GM18498 (cell line): Measurements from ENCODE around the gene NOX4.
"Not testable (repeated sequence)": the region's sequence is repeated elsewhere in the genome, so short reads cannot be mapped to it uniquely, and the experiment has no call there.

Experiments used
- ATAC-seq: cut with Tn5 transposase; IDR thresholded peaks from one replicate; pipeline ENCODE4 v1.9.1; 2021; ENCODE audit warnings: mild to moderate bottlenecking, moderate library complexity; ENCODE audit not compliant: unreplicated experiment

NOX4 gene

DNA sequence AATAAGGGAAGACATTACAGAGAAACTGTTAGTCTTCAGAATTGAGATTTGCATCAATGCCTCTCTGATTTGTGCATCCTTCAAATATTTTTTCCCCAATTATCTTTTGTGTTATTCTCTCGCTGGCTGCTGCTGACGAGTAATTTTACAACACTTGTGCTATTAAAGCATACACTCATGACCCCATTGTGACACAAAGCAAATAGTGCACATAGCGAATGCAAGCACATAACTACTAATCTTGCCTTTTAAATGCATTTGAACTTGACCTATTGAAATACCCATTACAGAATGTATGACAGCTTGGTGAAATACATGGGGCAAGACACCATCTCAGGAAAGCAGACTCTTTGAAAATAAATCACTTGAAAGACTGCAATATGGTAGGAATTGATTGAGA is 180.6 kb downstream of the NOX4 start:
- not testable (repeated sequence) for ATAC-seq

DNA sequence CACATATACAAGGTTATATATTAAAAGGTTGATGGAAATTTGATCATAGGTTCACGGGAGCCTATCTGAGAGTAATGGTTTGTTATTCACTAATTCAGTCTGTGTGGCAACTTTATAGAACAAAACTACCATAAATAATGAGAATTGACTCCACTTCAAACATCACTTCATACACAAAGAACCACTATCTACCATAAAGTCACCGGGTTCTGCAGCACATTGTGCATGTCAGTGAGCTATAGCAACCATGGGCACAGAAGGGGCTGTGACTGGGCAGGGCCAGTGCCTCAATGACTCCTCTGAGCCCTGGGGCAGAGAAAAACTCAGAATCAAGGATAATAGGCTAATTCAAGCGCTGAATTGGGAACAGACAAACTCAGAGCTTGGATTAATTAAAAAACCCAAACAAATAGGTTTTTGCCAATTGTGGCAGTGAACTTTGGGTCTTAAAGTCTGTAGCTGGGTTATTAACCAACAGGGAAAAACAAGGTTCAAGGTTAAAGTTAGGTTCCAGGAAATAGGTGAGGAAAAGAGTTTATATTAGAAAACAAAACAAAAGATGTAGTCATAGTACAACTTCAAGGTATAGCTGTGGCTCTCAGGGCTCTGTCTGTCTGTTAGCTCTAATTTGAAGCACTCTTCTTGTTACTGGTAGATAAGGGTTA is 181.7 kb downstream of the NOX4 start:
- ATAC-seq, result not testable (repeated sequence)

DNA sequence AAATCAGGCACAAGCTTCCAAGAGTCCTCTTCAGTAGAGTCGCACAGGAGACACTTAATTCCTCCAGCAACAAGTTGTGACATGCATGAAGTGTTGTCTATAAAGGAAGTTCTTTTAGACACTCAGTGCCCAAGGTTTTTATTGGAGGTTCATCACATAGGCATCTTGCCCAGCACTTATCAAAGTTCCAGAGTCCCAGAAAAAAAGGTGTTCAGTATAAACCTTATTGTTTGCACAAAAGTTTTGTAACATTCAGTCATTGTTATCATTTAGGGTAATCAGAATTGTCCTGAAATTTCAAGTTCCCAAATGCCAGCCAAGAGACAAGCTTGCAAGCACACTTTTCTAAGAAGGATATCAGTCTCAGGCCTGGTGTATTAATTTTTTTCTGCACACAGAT is 182.9 kb downstream of the NOX4 start:
- ATAC-seq, result not testable (repeated sequence)

DNA sequence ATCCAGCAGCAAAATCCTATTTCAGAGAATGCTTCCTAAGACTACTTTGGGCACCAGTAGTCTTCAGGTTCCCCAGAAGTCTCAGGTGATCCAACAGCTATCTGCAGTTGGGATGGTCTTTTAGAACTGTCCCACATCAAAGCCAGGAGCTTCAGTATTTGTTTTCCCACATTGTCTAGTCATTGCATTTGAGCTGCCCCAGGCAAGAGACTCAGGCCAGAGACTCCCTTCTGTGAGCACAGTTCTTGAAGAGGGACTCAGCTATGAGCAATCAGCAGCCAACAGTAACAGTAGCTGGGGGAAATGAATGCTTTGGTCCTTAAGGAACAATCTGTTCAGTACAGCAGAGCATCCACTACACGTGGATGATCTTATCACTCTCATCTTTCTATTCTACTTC is 188.1 kb downstream of the NOX4 start:
- ATAC-seq, result not testable (repeated sequence)

DNA sequence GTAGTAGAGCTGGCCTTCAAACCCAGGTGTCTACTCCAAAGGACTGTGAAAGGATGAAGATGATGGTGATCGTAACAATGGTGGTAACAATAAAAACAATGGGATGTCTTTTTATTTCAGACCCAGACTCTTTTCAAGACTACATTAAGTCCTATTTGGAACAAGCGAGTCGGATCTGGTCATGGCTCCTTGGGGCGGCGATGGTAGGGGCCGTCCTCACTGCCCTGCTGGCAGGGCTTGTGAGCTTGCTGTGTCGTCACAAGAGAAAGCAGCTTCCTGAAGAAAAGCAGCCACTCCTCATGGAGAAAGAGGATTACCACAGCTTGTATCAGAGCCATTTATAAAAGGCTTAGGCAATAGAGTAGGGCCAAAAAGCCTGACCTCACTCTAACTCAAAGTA is 196.2 kb downstream of the NOX4 start:
- not testable (repeated sequence) for ATAC-seq

DNA sequence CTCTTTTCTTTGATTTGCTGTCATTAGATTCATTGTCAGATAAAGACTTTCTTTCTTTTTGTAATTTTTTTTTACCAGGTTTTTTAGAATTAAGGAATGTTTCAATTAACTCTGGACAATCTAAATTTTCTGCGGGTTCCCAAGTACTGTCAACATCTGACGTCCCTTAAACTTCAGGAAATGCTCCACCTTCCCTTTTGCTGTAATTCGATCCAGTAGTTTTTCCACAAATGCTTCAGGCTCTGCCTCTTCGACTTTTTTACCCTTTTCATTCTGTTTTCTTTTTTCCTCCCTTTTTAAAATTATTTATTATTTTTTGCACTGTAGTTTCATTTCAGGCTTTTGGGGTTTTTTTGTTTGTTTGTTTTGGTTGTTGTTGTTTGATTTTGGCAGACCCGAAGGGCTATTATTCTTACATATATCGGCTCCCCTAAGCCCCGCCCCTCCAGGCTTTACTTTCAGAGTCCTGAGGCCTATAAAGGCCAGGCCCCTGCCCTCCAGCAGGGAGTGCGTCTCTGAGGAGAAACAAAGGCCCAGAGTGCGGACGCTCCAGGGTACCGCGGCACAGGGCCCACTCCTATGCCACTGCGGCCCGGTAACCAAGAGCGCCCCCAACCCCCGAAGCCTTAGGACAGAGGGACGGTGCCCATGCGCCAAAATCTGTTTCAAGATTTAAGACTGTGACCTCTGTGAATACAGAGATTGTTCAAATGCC is 197.1 kb downstream of the NOX4 start:
- ATAC-seq, result no peak

DNA sequence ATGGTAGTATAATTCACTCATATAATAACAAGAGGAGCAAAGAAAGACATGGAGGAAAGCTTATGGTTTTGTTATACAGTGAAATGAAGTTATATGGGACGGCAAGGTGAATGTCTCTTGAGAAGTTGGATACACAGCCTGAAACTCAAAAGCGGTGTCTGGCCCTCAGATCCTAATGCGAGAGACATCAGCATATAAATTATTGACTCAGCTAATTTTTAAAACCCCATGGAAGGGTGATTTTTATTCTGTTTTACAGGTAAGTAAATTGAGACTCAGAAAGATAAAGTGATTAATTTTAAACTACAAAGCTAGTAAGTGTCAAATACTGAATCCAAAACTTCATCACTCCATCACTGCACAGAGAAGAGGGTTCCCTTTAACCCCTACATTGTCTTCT is 203.2 kb downstream of the NOX4 start:
- ATAC-seq, result not testable (repeated sequence)

DNA sequence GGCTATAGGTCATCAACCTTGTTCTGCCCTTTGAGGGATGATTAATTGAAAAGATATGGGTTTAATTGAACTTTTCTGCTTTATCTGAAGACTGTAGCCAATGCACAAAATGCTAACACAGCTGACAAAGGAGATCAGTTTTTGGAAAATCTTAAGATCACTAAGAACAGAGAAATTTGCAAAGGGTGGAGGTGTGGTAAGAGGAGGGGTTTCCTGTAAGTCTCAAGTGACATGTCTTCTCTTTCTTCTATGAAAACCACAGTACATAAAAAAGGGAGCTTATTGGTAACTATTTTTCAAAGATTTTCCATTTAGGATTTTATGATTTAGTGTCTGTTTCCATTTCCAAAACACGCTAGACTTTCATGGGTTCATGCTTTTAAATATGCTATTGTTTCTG is 204.6 kb downstream of the NOX4 start:
- ATAC-seq, result not testable (repeated sequence)

DNA sequence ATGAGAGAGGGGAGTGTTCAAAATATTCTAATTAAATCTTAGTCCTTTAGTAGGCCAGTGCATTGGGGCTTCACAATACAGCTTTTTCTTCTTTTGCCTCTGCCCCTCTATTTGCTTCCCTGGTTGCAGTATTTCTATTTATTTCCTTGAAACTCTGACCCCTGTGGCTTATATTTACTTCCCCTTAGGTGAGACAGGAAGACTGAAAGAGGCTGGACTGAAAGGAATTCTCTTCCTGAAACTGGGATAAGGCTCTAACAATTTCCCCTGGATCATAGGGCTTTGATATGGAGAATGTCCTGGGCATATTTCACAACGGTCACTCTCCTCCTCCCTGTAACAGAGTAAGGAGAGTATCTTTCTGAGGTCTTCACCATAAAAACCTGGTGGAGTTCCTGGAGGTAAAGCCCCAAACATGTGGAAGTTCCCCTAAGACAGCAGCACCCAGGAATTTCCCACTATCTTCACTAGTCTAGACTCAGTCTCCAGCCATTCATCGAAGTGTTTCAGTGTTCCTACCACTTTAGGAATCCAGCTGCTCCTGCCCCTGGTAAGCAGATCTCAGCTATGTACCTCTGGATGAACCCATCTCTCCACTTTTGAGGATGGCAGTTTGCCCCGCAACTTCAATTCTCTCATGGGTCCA is 210.0 kb downstream of the NOX4 start:
- not testable (repeated sequence) for ATAC-seq

DNA sequence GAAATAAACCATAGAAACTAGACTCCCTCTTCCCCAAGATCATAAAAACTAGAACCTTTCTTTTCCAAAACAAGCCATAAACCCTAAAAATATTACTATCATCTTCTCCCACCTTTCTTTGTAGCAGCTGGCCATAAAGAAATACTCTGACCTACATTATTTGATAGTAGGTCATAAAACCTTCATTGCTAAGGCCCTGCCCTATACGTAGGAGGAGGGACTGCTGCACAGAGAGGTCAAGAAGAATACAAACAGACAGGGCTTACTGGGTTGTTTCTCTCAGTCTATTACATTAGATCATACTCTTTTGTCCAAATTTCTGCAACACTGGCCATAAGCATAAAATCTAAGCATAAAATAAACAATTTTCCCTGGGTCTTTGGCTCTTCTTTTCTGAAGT is 212.0 kb downstream of the NOX4 start:
- ATAC-seq, result no peak

DNA sequence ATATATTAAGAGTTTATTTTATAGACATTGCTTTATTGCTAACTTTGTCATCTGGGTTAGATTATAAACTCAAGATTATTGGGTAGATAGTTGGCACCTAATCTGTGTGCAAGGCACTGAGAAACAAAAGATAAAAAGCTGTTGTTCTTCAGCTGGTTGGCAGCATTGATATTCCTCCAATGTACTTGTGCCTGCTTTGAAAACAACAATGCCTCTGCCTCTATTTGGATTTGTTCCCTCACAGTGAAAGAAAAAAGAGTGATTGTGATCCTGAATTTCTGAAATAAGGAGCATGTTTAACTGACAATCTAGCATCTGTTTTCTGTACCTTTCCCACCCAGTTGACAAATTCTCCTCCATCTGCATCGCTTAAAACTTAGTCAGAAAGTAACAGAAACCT is 215.2 kb downstream of the NOX4 start:
- no peak for ATAC-seq
